Activated naive CD4-positive, alpha-beta T cell treated with anti-CD3 and anti-CD28 coated beads for 36 hours (primary cell): ENCODE measurements around the gene IREB2. TPM values are rescaled to one million over a fixed set of nuclear protein-coding genes. Genes with fewer than 3 reads are reported as not detected.
"Not testable (repeated sequence)": the region's sequence is repeated elsewhere in the genome, so short reads cannot be mapped to it uniquely, and the experiment has no call there.

Experiments
- CTCF ChIA-PET: fragments of 350-600 bp; sonication (Branson Sonifier 250); formaldehyde crosslinking; loops from one replicate; lab custom pipeline; 2021; ENCODE audit warnings: antibody characterized with exemption; lab: Charles Lee
- DNase-seq: peaks from one replicate; pipeline ENCODE4 v3.0.0-alpha.2; 2020
- H3K27ac Mint-ChIP-seq: one replicate; pipeline ENCODE4 v1.8.0; 2021; ENCODE audit warnings: mild to moderate bottlenecking, mixed read lengths
- H3K27me3 Mint-ChIP-seq: one replicate; pipeline ENCODE4 v1.8.0; 2021; ENCODE audit warnings: low read depth, mixed read lengths
- H3K36me3 Mint-ChIP-seq: one replicate; pipeline ENCODE4 v1.8.0; 2021; ENCODE audit warnings: low read depth, mixed read lengths
- H3K4me1 Mint-ChIP-seq: one replicate; pipeline ENCODE4 v1.8.0; 2021; ENCODE audit warnings: low read depth, mixed read lengths
- H3K4me3 Mint-ChIP-seq: one replicate; pipeline ENCODE4 v1.8.0; 2021; ENCODE audit warnings: mild to moderate bottlenecking, moderate library complexity, mixed read lengths
- H3K9me3 Mint-ChIP-seq: one replicate; pipeline ENCODE4 v1.8.0; 2021; ENCODE audit warnings: mixed read lengths
- intact Hi-C: fragments of 100-400 bp; cut with micrococcal nuclease; formaldehyde crosslinking; loops from one replicate; pipeline ENCODE4 v1.15.1; 2023
- total RNA-seq, 2 experiments: library from RNA; stranded (reverse); gene quantifications; one replicate each; pipeline ENCODE4 v1.2.3, GENCODE V29; 2021

IREB2 gene
- total RNA-seq, 2 experiments from 2014 or later: 47.6 to 51.7 TPM

DNA sequence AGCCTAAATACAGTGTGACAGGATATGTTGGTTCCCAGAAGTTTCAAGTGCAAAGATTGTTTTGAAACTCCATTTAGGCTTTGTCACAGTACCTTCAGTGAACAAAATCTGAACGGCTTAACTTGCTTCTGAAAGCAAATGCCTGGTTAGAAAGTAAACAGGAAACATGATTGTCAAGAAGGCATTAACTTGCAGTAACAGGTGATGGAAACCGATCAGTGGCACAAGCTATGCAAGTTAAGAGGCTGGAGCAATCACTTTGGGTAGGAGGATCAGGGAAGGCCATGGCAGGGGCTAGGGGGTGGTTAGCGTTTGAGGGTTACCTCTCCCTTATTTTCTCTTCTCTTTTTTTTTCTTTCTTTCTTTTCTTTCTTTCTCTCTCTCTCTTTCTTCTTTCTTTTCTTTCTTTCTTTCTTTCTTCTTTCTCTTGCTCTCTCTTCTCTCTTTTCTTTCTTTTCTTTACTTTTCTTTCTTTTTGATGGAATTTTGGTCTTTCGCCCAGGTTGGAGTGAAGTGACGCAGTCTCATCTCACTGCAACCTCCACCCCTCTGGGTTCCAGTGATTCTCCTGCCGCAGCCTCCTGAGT, 71.8 kb downstream of the IREB2 start:
- Mint-ChIP-seq H3K36me3 (no peaks in the 10 kb centered on the region), H3K27ac (no peak overlapping the region), H3K27me3 (no peaks in the 10 kb centered on the region), H3K9me3 (no peaks in the 10 kb centered on the region), H3K4me3 (no peak overlapping the region), H3K4me1 (peaks cover 20% of the 10 kb centered on the region)
- CTCF ChIA-PET: interaction anchor here (0.7 kb wide), 1 partner anchor 40 kb away, joined by 5 read pairs; no protein-coding TSS in a partner anchor
- no peak for DNase-seq
- intact Hi-C loops: loop anchor here (5.0 kb wide), 2 partner anchors 52 to 73 kb away; partner anchors contain the start of gene IREB2

GRCh38 chr15:78520035-78520434, 82.0 kb downstream of the IREB2 start:
- H3K4me1 Mint-ChIP-seq, DNase-seq, intact Hi-C loops, H3K27ac Mint-ChIP-seq, H3K9me3 Mint-ChIP-seq, H3K4me3 Mint-ChIP-seq, CTCF ChIA-PET, H3K36me3 Mint-ChIP-seq, H3K27me3 Mint-ChIP-seq: not testable (repeated sequence)

- no peaks in the 10 kb centered on the region for H3K36me3 Mint-ChIP-seq
- H3K9me3 Mint-ChIP-seq: no peaks in the 10 kb centered on the region
- CTCF ChIA-PET: no interaction called here
- intact Hi-C loops: no loop called here
- no peak overlapping the region for H3K4me3 Mint-ChIP-seq
- no peaks in the 10 kb centered on the region for H3K27me3 Mint-ChIP-seq
- no peaks in the 10 kb centered on the region for H3K4me1 Mint-ChIP-seq
- no peak overlapping the region for H3K27ac Mint-ChIP-seq
- DNase-seq: no peak
Observed at GRCh38 chr15:78524230-78524629, 86.2 kb downstream of the IREB2 start.

- no peaks in the 10 kb centered on the region for H3K36me3 Mint-ChIP-seq
- intact Hi-C loops: no loop called here
- CTCF ChIA-PET: no interaction called here
Observed at GRCh38 chr15:78527325-78527724, 89.3 kb downstream of the IREB2 start.

GRCh38 chr15:78533331-78533730, 95.3 kb downstream of the IREB2 start:
- Mint-ChIP-seq H3K27ac (no peak overlapping the region), H3K27me3 (no peaks in the 10 kb centered on the region), H3K4me1 (no peaks in the 10 kb centered on the region), H3K9me3 (no peaks in the 10 kb centered on the region), H3K36me3 (no peaks in the 10 kb centered on the region), H3K4me3 (no peak overlapping the region)
- DNase-seq: no peak
- CTCF ChIA-PET: interaction anchor here (0.5 to 1.4 kb wide), 2 partner anchors 53 to 207 kb away, joined by 3 read pairs; no protein-coding TSS in a partner anchor
- intact Hi-C loops: no loop called here

More at GRCh38 chr15:78527325-78527724, 89.3 kb downstream of the IREB2 start:
- H3K4me1 Mint-ChIP-seq: no peaks in the 10 kb centered on the region
- H3K27me3 Mint-ChIP-seq: no peaks in the 10 kb centered on the region
- DNase-seq: no peak
- no peak overlapping the region for H3K4me3 Mint-ChIP-seq
- H3K9me3 Mint-ChIP-seq: no peaks in the 10 kb centered on the region
- H3K27ac Mint-ChIP-seq: no peak overlapping the region

DNA sequence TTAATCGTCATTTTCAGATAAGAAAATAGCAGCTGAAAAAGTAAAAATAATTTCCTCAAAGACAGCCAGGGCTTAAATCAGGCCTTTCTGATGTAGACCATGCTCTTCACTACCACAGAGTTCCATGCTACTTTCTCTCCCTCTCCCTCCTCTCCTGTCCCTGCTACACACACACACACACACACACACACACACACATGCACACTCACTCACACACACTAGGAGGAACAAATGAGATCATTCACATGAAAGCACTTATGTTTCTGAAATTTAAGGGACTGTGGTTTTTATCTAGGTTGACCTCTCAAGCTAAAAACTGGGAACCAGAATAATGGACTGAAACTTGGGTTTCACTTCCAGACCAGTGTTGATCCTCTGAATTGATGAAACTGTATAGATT, 98.1 kb downstream of the IREB2 start:
- intact Hi-C loops: no loop called here
- H3K27me3 Mint-ChIP-seq: no peaks in the 10 kb centered on the region
- H3K4me3 Mint-ChIP-seq: no peak overlapping the region
- DNase-seq: no peak
- H3K9me3 Mint-ChIP-seq: no peaks in the 10 kb centered on the region
- peaks cover 4% of the 10 kb centered on the region for H3K4me1 Mint-ChIP-seq
- peaks cover 5% of the 10 kb centered on the region for H3K36me3 Mint-ChIP-seq
- H3K27ac Mint-ChIP-seq: no peak overlapping the region
- CTCF ChIA-PET: interaction anchor here (0.7 kb wide), 1 partner anchor 21 kb away, joined by 3 read pairs; no protein-coding TSS in a partner anchor

GRCh38 chr15:78537266-78537905, 99.4 kb downstream of the IREB2 start:
- DNase-seq: no peak
- intact Hi-C loops: no loop called here
- Mint-ChIP-seq H3K4me1 (peaks cover 9% of the 10 kb centered on the region), H3K4me3 (no peak overlapping the region), H3K9me3 (no peaks in the 10 kb centered on the region), H3K27me3 (no peaks in the 10 kb centered on the region), H3K36me3 (peaks cover 14% of the 10 kb centered on the region), H3K27ac (peak overlapping the region; percentile 10)
- CTCF ChIA-PET: no interaction called here

GRCh38 chr15:78538358-78538757, 100.3 kb downstream of the IREB2 start:
- H3K27ac Mint-ChIP-seq: peak overlapping the region; percentile 1
- peaks cover 18% of the 10 kb centered on the region for H3K4me1 Mint-ChIP-seq
- peaks cover 22% of the 10 kb centered on the region for H3K36me3 Mint-ChIP-seq
- no peaks in the 10 kb centered on the region for H3K27me3 Mint-ChIP-seq
- CTCF ChIA-PET: no interaction called here
- DNase-seq: no peak
- intact Hi-C loops: no loop called here
- no peaks in the 10 kb centered on the region for H3K9me3 Mint-ChIP-seq
- H3K4me3 Mint-ChIP-seq: no peak overlapping the region

- H3K27me3 Mint-ChIP-seq, H3K9me3 Mint-ChIP-seq: not testable (repeated sequence)
- intact Hi-C loops: loop anchor here (1.0 to 5.0 kb wide), 5 partner anchors 27 to 333 kb away; partner anchors contain the start of genes HYKK, IREB2, MORF4L1 and SKIC8
- CTCF ChIA-PET: interaction anchor here (0.6 kb wide), 1 partner anchor 102 kb away, joined by 4 read pairs; no protein-coding TSS in a partner anchor
- H3K36me3 Mint-ChIP-seq: peaks cover 25% of the 10 kb centered on the region
- peaks cover 22% of the 10 kb centered on the region for H3K4me1 Mint-ChIP-seq
- H3K4me3 Mint-ChIP-seq: peak overlapping the region; percentile 84
- peak overlapping the region; percentile 90 for H3K27ac Mint-ChIP-seq
- peak; percentile 21 for DNase-seq
Observed at GRCh38 chr15:78539464-78540140, 101.6 kb downstream of the IREB2 start.

GRCh38 chr15:78540141-78540870, 102.3 kb downstream of the IREB2 start, which contains the start of gene PSMA4:
PSMA4 (plus strand) TSS chr15:78540444; CDS start chr15:78541928, 1,484 bp downstream.
- intact Hi-C loops: loop anchor here (1.0 to 5.0 kb wide), 5 partner anchors 26 to 332 kb away; partner anchors contain the start of genes HYKK, IREB2, MORF4L1 and SKIC8
- peak within 1 kb of the TSS; percentile 84 for H3K4me3 Mint-ChIP-seq
- CTCF ChIA-PET: interaction anchor here (0.6 to 0.8 kb wide), 4 partner anchors 9 to 266 kb away, joined by 3 to 4 read pairs (median 3); no protein-coding TSS in a partner anchor
- H3K27me3 Mint-ChIP-seq: no peaks in the 10 kb centered on the region
- H3K9me3 Mint-ChIP-seq: no peaks in the 10 kb centered on the region
- H3K4me1 Mint-ChIP-seq: peaks cover 23% of the 10 kb centered on the region
- DNase-seq: peak; percentile 94
- H3K27ac Mint-ChIP-seq: peak within 1 kb of the TSS; percentile 90
- H3K36me3 Mint-ChIP-seq: peaks cover 29% of the 10 kb centered on the region

DNA sequence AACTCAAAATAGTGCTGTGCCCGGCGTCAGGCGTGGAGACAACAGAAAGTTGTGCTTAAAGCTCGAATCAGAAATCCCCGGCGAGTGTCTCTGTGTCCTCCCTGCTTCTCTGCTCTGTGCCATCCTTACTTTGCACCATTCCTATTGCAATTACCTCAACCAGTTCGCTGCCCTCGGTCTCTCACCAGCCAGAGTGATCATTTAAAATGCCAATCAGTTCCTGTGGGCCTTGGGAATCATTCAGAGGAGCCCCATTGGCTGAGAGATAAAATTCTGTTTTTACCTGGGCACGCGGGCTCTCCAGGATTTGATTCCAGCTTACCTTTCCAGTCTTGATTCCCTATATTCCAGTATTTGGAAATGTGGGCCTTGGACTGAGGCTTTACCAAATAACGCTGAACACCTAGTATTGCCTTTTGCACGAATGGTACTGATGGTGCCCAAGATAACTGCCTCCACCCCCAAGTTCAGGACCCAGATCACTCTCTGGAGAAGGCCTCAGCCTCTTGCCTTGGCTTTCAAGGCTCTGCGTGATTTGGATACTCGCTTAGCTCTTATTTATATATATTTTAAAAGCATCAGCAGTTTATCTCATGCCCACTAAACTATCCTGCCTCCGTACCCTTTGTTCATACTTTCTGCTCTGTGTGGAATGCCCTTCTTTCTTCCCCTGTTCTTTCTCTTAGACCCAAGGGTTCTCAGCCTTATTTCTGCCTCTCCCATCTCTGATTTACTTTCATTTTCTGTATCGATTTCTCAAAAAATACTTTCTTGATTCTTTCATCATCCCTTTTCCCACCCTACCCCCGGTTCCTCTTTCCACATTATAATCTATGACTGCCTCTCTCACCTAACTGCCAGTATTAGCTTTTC, 103.1 kb downstream of the IREB2 start:
- Mint-ChIP-seq H3K4me1 (peaks cover 23% of the 10 kb centered on the region), H3K36me3 (peaks cover 37% of the 10 kb centered on the region), H3K27me3 (no peaks in the 10 kb centered on the region), H3K4me3 (peak overlapping the region; percentile 84), H3K27ac (peak overlapping the region; percentile 90), H3K9me3 (no peaks in the 10 kb centered on the region)
- peak; percentile 29 for DNase-seq
- intact Hi-C loops: loop anchor here (1.0 to 5.0 kb wide), 5 partner anchors 26 to 331 kb away; partner anchors contain the start of genes HYKK, IREB2, MORF4L1 and SKIC8
- CTCF ChIA-PET: interaction anchor here (0.6 to 0.8 kb wide), 3 partner anchors 8 to 267 kb away, joined by 3 to 4 read pairs (median 3); no protein-coding TSS in a partner anchor
